ENCODE measurements around the gene CMTM7. TPM values are rescaled to one million over a fixed set of nuclear protein-coding genes. Genes with fewer than 3 reads are reported as not detected.
A peak's percentile ranks its signal among the peaks of the same experiment; 100 is the strongest.

The CMTM7 gene
- polyA plus RNA-seq, 1 of the 3 experiments (the other 2 are of a cell fraction): 50.1 TPM

DNA sequence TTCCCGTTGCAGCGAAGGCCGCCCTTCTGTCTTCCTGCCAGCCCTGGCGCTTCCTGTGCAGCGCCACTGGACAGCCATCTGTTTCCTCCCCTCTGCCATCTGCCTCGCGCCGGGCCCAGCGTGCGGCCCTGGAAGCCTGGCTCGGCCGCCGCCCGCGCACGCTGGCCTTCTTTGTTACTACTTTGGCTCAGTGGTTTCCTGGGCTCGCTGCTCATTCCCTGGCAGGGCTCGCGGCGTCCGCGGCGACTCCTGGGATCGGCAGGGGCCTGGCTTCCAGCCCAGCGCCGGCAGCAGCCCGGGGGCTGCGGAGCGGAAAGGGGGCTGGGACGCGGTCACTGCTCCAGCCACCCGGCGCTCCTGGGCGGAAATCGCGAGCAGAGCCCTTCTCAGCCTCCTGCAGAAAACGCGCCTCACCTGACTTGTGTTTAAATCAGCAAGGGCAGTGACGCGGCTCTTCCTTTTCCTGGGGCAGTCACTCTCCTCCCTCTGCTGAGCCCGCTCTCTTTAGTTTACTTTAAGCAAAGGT is 10.0 kb downstream of the CMTM7 start:
- no peaks in the 10 kb centered on the region for H3K27me3 ChIP-seq (ENCODE audit: insufficient read depth)
- no peaks in the 10 kb centered on the region for H3K36me3 ChIP-seq (replicated peaks in 1 of 2; ENCODE audit: control insufficient read depth in 1 of 2, insufficient read depth in 2 of 2, low read length in 1 of 2)
- H3F3A ChIP-seq (replicated peaks; ENCODE audit: insufficient read depth): peaks cover 20% of the 10 kb centered on the region
- ChIA-PET CTCF (interaction anchor here (1.1 to 2.6 kb wide), 7 partner anchors 9 to 225 kb away, joined by 3 to 11 read pairs (median 5); partner anchors contain the start of gene CMTM7), POLR2A (no interaction called here)
- no peaks in the 10 kb centered on the region for H4K20me1 ChIP-seq (ENCODE audit: insufficient read depth)
- 6% methylated on average over 32 of the region's 41 CpGs for WGBS (ENCODE audit: low lambda C conversion rate)
- H3K4me2 ChIP-seq: peak overlapping the region; percentile 88
- peaks cover 77% of the 10 kb centered on the region for H3K79me2 ChIP-seq (ENCODE audit: insufficient read depth)
- peak; percentile 91 for DNase-seq
- peaks cover 7 to 8% of the 10 kb centered on the region in 2 experiments; a peak in 3 of 4 replicates for H3K4me1 ChIP-seq (ENCODE audit: control insufficient read depth in 1 of 2, insufficient read depth in 2 of 2, low read depth in 1 of 2, low read length in 1 of 2)
- peak overlapping the region; percentile 80 for H2AFZ ChIP-seq (ENCODE audit: low read depth)
- no peaks in the 10 kb centered on the region for H3K9me2 ChIP-seq
- peak overlapping the region; percentile 77 for H3K9ac ChIP-seq
- peak overlapping the region; percentile 76 to 97 for H3K27ac ChIP-seq (ENCODE audit: low read depth in 2 of 2, low read length in 1 of 2)
- no peaks in the 10 kb centered on the region for H3K9me3 ChIP-seq
- H3K4me3 ChIP-seq (ENCODE audit: low read depth in 2 of 2, low read length in 1 of 2): peak overlapping the region; percentile 40 to 54
- TF ChIP-seq JUND (IDR thresholded peaks at IDR 0.05): no peak
- TF ChIP-seq, protein P1, sequence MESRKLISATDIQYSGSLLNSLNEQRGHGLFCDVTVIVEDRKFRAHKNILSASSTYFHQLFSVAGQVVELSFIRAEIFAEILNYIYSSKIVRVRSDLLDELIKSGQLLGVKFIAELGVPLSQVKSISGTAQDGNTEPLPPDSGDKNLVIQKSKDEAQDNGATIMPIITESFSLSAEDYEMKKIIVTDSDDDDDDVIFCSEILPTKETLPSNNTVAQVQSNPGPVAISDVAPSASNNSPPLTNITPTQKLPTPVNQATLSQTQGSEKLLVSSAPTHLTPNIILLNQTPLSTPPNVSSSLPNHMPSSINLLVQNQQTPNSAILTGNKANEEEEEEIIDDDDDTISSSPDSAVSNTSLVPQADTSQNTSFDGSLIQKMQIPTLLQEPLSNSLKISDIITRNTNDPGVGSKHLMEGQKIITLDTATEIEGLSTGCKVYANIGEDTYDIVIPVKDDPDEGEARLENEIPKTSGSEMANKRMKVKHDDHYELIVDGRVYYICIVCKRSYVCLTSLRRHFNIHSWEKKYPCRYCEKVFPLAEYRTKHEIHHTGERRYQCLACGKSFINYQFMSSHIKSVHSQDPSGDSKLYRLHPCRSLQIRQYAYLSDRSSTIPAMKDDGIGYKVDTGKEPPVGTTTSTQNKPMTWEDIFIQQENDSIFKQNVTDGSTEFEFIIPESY (IDR thresholded peaks at IDR 0.05; ENCODE audit: borderline replicate concordance, low read depth): 0 out of 2 replicates have a peak, but pooled peaks have one; percentile 11
- peak; percentile 43; the same call in 1 of the 2 replicates for TF ChIP-seq RCOR1 (IDR thresholded peaks at IDR 0.05; ENCODE audit: low read length)
- no peak for TF ChIP-seq EZH2phosphoT487 (IDR thresholded peaks at IDR 0.05; ENCODE audit: borderline replicate concordance, low read depth)
- TF ChIP-seq, protein P2, sequence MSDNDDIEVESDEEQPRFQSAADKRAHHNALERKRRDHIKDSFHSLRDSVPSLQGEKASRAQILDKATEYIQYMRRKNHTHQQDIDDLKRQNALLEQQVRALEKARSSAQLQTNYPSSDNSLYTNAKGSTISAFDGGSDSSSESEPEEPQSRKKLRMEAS (IDR thresholded peaks at IDR 0.05; ENCODE audit: low read depth): peak; percentile 91
- TF ChIP-seq FOXJ3 (CRISPR knock-in tag; IDR thresholded peaks at IDR 0.05): no peak; the same call in 1 of the 2 replicates
- no peak for TF ChIP-seq CHD2 (IDR thresholded peaks at IDR 0.05; ENCODE audit: low read length, partially characterized antibody)
- peak; percentile 55 for TF ChIP-seq TCF12 (IDR thresholded peaks at IDR 0.05)
- TF ChIP-seq NFIC (IDR thresholded peaks at IDR 0.05; ENCODE audit: borderline replicate concordance): peak; percentile 64; the same call in 1 of the 2 replicates
- TF ChIP-seq, protein P3, sequence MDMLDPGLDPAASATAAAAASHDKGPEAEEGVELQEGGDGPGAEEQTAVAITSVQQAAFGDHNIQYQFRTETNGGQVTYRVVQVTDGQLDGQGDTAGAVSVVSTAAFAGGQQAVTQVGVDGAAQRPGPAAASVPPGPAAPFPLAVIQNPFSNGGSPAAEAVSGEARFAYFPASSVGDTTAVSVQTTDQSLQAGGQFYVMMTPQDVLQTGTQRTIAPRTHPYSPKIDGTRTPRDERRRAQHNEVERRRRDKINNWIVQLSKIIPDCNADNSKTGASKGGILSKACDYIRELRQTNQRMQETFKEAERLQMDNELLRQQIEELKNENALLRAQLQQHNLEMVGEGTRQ (IDR thresholded peaks at IDR 0.05; ENCODE audit: borderline replicate concordance, low read depth, low read length): no peak
- no peak for TF ChIP-seq TAF1 (IDR thresholded peaks at IDR 0.05; ENCODE audit: borderline replicate concordance, low read depth, low read length)
- TF ChIP-seq SIN3A (IDR thresholded peaks at IDR 0.05; ENCODE audit: borderline replicate concordance, low read depth, low read length): peak; percentile 53; the same call in 1 of the 2 replicates
- TF ChIP-seq, protein P4, sequence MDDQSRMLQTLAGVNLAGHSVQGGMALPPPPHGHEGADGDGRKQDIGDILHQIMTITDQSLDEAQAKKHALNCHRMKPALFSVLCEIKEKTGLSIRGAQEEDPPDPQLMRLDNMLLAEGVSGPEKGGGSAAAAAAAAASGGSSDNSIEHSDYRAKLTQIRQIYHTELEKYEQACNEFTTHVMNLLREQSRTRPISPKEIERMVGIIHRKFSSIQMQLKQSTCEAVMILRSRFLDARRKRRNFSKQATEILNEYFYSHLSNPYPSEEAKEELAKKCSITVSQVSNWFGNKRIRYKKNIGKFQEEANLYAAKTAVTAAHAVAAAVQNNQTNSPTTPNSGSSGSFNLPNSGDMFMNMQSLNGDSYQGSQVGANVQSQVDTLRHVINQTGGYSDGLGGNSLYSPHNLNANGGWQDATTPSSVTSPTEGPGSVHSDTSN (IDR thresholded peaks at IDR 0.05): peak; percentile 9; the same call in 1 of the 2 replicates
- TF ChIP-seq GATA2 (CRISPR knock-in tag; IDR thresholded peaks at IDR 0.05): no peak
- TF ChIP-seq SMC3 (IDR thresholded peaks at IDR 0.05; ENCODE audit: low read depth, low read length): no peak
- TF ChIP-seq POLR2AphosphoS5 (IDR thresholded peaks at IDR 0.05; ENCODE audit: low read depth, low read length): peak; percentile 63
- no peak for TF ChIP-seq MEF2A (IDR thresholded peaks at IDR 0.05; ENCODE audit: borderline replicate concordance, low read depth)
- TF ChIP-seq FOXM1 (IDR thresholded peaks at IDR 0.05; ENCODE audit: low read depth): no peak
- TF ChIP-seq NRF1 (IDR thresholded peaks at IDR 0.05; ENCODE audit: low read depth, low read length): no peak; the same call in 1 of the 2 replicates
- TF ChIP-seq RXRA (IDR thresholded peaks at IDR 0.05; ENCODE audit: borderline replicate concordance, low read depth): no peak
- TF ChIP-seq MXI1 (IDR thresholded peaks at IDR 0.05; ENCODE audit: low read depth, low read length): peak; percentile 79; the same call in 1 of the 2 replicates
- no peak for TF ChIP-seq RFX5 (IDR thresholded peaks at IDR 0.05; ENCODE audit: low read length)
- peak; percentile 28; the same call in 1 of the 2 replicates for TF ChIP-seq TEAD4 (IDR thresholded peaks at IDR 0.05; ENCODE audit: borderline replicate concordance, insufficient read depth)
- TF ChIP-seq GABPA (IDR thresholded peaks at IDR 0.05; ENCODE audit: low read depth): peak; percentile 58
- TF ChIP-seq YY1 (IDR thresholded peaks at IDR 0.05; ENCODE audit: low read depth): peak; percentile 42; the same call in 1 of the 2 replicates
- TF ChIP-seq, protein P5, sequence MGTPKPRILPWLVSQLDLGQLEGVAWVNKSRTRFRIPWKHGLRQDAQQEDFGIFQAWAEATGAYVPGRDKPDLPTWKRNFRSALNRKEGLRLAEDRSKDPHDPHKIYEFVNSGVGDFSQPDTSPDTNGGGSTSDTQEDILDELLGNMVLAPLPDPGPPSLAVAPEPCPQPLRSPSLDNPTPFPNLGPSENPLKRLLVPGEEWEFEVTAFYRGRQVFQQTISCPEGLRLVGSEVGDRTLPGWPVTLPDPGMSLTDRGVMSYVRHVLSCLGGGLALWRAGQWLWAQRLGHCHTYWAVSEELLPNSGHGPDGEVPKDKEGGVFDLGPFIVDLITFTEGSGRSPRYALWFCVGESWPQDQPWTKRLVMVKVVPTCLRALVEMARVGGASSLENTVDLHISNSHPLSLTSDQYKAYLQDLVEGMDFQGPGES (IDR thresholded peaks at IDR 0.05; ENCODE audit: low read depth, low read length): no peak
- TF ChIP-seq, protein P6, sequence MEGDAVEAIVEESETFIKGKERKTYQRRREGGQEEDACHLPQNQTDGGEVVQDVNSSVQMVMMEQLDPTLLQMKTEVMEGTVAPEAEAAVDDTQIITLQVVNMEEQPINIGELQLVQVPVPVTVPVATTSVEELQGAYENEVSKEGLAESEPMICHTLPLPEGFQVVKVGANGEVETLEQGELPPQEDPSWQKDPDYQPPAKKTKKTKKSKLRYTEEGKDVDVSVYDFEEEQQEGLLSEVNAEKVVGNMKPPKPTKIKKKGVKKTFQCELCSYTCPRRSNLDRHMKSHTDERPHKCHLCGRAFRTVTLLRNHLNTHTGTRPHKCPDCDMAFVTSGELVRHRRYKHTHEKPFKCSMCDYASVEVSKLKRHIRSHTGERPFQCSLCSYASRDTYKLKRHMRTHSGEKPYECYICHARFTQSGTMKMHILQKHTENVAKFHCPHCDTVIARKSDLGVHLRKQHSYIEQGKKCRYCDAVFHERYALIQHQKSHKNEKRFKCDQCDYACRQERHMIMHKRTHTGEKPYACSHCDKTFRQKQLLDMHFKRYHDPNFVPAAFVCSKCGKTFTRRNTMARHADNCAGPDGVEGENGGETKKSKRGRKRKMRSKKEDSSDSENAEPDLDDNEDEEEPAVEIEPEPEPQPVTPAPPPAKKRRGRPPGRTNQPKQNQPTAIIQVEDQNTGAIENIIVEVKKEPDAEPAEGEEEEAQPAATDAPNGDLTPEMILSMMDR (IDR thresholded peaks at IDR 0.05): no peak

All from SK-N-SH (cell line).